ENCODE results near the gene PLOD3. TPM values are rescaled to one million over a fixed set of nuclear protein-coding genes. Genes with fewer than 3 reads are reported as not detected.

Gene PLOD3
- total and polyA plus RNA-seq, 9 of the 15 experiments (the other 6 are each of a cell fraction or from before 2014, with no cell fraction given) = 2.8 to 101 (median 30.9) TPM

DNA sequence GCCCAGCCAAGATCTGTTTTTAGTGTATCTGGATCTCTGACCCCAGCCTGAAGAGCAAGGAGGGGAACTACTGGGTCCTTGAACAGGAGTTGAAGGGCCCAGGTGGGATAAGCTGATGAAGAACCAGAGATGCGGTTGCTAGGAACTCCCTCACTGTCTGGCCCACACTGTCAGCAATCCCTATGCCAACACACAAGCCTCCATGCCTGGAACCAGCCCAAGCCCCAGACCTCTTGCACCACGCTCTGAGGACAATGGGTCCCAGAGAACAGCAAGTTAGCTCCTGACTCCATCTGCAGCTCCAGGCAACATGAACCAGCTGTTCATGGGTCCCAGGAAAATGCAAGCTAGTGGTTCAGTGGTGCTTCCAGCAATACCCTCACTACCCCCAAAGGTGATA lies 39.7 kb downstream of the PLOD3 start:
- intact Hi-C loops (cut with micrococcal nuclease) = no loop called here
- no peaks in the 10 kb centered on the region for H4K20me1 ChIP-seq (replicated peaks; ENCODE audit: control insufficient read depth, insufficient read depth, low read length)

More for the DNA sequence above, 39.7 kb downstream of the PLOD3 start:
- H2AFZ ChIP-seq (ENCODE audit: low read depth, low read length) = no peak overlapping the region
- no peak overlapping the region for H3K4me2 ChIP-seq (ENCODE audit: insufficient read depth, low read length)
- no peak overlapping the region for H3K4me3 ChIP-seq
- no peak overlapping the region for H3K27ac ChIP-seq (ENCODE audit: extremely low read depth, low read depth, low read length)
- no peaks in the 10 kb centered on the region for H3K9me3 ChIP-seq (replicated peaks; ENCODE audit: control insufficient read depth, insufficient read depth, low read depth, low read length)
- no peaks in the 10 kb centered on the region for H3K9me1 ChIP-seq (ENCODE audit: control insufficient read depth, insufficient read depth, low read length)
- in situ Hi-C loops (cut with MboI) = no loop called here
- 13% methylated on average over 2 of the region's 2 CpGs for WGBS (ENCODE audit: insufficient coverage, low coverage, missing lambda C conversion rate)
- DNase-seq (ENCODE audit: extremely low read depth in 1 of 4, low spot score in 3 of 4) = no peak
- H3K27me3 ChIP-seq (ENCODE audit: control insufficient read depth in 2 of 2, insufficient read depth in 2 of 2, low read length in 2 of 2) = peaks cover 28 to 33% of the 10 kb centered on the region in 2 experiments; a peak in 4 of 5 replicates
- no peak overlapping the region for H3K9ac ChIP-seq (ENCODE audit: insufficient read depth in 1 of 2, low read depth in 2 of 2, low read length in 2 of 2)
- no TSS peak for BruUV-seq (replicated peaks)
- ChIA-PET CTCF (ENCODE audit: low intra/inter-chr PET ratio) (no interaction called here), POLR2A (interaction anchor here (0.6 to 0.8 kb wide), 2 partner anchors 13 to 88 kb away, joined by 3 to 4 read pairs; no protein-coding TSS in a partner anchor)
- no peak for ATAC-seq
- FAIRE-seq = no peak
- H3K79me2 ChIP-seq (ENCODE audit: control insufficient read depth, insufficient read depth, low read length) = no peaks in the 10 kb centered on the region
- TF ChIP-seq PCBP2 (IDR thresholded peaks at IDR 0.05; ENCODE audit: low read depth, low read length, poor library complexity, severe bottlenecking) (no peak), ZNF77 (CRISPR knock-in tag; IDR thresholded peaks at IDR 0.05) (no peak), CCNT2 (IDR thresholded peaks at IDR 0.05; ENCODE audit: borderline replicate concordance, extremely low read depth, insufficient read length, low read depth, low read length) (no peak), CBFB (CRISPR knock-in tag; IDR thresholded peaks at IDR 0.05) (0 out of 2 replicates have a peak, but pooled peaks have one; percentile 27), NCOA6 (IDR thresholded peaks at IDR 0.05) (no peak), JUNB (CRISPR knock-in tag; conservative IDR thresholded peaks at IDR 0.05) (no peak), POLR2AphosphoS5 (IDR thresholded peaks at IDR 0.05; ENCODE audit: control insufficient read depth, insufficient read depth, low read depth, low read length) (no peak)
- TF ChIP-seq, protein P1, sequence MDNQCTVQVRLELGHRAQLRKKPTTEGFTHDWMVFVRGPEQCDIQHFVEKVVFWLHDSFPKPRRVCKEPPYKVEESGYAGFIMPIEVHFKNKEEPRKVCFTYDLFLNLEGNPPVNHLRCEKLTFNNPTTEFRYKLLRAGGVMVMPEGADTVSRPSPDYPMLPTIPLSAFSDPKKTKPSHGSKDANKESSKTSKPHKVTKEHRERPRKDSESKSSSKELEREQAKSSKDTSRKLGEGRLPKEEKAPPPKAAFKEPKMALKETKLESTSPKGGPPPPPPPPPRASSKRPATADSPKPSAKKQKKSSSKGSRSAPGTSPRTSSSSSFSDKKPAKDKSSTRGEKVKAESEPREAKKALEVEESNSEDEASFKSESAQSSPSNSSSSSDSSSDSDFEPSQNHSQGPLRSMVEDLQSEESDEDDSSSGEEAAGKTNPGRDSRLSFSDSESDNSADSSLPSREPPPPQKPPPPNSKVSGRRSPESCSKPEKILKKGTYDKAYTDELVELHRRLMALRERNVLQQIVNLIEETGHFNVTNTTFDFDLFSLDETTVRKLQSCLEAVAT (IDR thresholded peaks at IDR 0.05) = no peak
- TF ChIP-seq, protein P2, sequence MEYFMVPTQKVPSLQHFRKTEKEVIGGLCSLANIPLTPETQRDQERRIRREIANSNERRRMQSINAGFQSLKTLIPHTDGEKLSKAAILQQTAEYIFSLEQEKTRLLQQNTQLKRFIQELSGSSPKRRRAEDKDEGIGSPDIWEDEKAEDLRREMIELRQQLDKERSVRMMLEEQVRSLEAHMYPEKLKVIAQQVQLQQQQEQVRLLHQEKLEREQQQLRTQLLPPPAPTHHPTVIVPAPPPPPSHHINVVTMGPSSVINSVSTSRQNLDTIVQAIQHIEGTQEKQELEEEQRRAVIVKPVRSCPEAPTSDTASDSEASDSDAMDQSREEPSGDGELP (CRISPR knock-in tag; IDR thresholded peaks at IDR 0.05; ENCODE audit: borderline replicate concordance) = no peak
- no peaks in the 10 kb centered on the region for H3K36me3 ChIP-seq (ENCODE audit: control insufficient read depth, insufficient read depth, low read length)
- peaks cover 5 to 36% of the 10 kb centered on the region in 2 experiments; a peak in 4 of 5 replicates for H3K4me1 ChIP-seq (replicated peaks in 1 of 2; ENCODE audit: control insufficient read depth in 2 of 2, insufficient read depth in 2 of 2, low read length in 2 of 2)

Data from K562 (cell line).